ENCODE data around the gene HYAL2. TPM values are rescaled to one million over a fixed set of nuclear protein-coding genes. Genes with fewer than 3 reads are reported as not detected.

The HYAL2 gene
- total and polyA plus RNA-seq, 9 of the 15 experiments (the other 6 are each of a cell fraction or from before 2014, with no cell fraction given) = 0.36 to 22.7 (median 11.4) TPM; not detected in 1

GRCh38 chr3:50333744-50334328 is 11.3 kb upstream of the HYAL2 start (continued):
- no peak for TF ChIP-seq BRD9 (IDR thresholded peaks at IDR 0.05; ENCODE audit: low read depth, partially characterized antibody)
- TF ChIP-seq CREB3 (tag; conservative IDR thresholded peaks at IDR 0.05; ENCODE audit: low read depth) = no peak

- no peak overlapping the region for H3K4me2 ChIP-seq (ENCODE audit: insufficient read depth, low read length)
- in situ Hi-C loops (cut with MboI) (no loop called here), intact Hi-C loops (cut with micrococcal nuclease) (no loop called here)
- H3K27me3 ChIP-seq (ENCODE audit: control insufficient read depth in 2 of 2, insufficient read depth in 2 of 2, low read length in 2 of 2) = no peaks in the 10 kb centered on the region
- no peak overlapping the region for H3K4me3 ChIP-seq
- H3K9me3 ChIP-seq (replicated peaks; ENCODE audit: control insufficient read depth, insufficient read depth, low read depth, low read length) = no peaks in the 10 kb centered on the region
- FAIRE-seq = no peak
- no TSS peak for BruUV-seq (replicated peaks)
- WGBS (ENCODE audit: insufficient coverage, low coverage, missing lambda C conversion rate) = 98% methylated on average over 12 of the region's 19 CpGs
- H3K9ac ChIP-seq (ENCODE audit: insufficient read depth in 1 of 2, low read depth in 2 of 2, low read length in 2 of 2) = peak overlapping the region in 1 of 2 experiments; percentile 48; a peak in 2 of 4 replicates
- no peak for DNase-seq (ENCODE audit: extremely low read depth in 1 of 4, low spot score in 3 of 4)
- H2AFZ ChIP-seq (ENCODE audit: low read depth, low read length) = no peak overlapping the region
- TF ChIP-seq ID3 (CRISPR knock-in tag; IDR thresholded peaks at IDR 0.05) = no peak
- no peak for TF ChIP-seq ID3 (tag; IDR thresholded peaks at IDR 0.05)
- TF ChIP-seq CHAMP1 (IDR thresholded peaks at IDR 0.05) = no peak
- no peak for TF ChIP-seq NFIX (CRISPR knock-in tag; IDR thresholded peaks at IDR 0.05; ENCODE audit: low read depth)
- peak; percentile 35 for TF ChIP-seq RBFOX2 (IDR thresholded peaks at IDR 0.05; ENCODE audit: low read depth, low read length)
- TF ChIP-seq BHLHE40 (IDR thresholded peaks at IDR 0.05; ENCODE audit: low read length) = no peak
- 0 out of 2 replicates have a peak, but pooled peaks have one; percentile 44 for TF ChIP-seq POLR2G (IDR thresholded peaks at IDR 0.05; ENCODE audit: low read depth, low read length)
- no peak for ATAC-seq
- H4K20me1 ChIP-seq (replicated peaks; ENCODE audit: control insufficient read depth, insufficient read depth, low read length) = peaks cover 18% of the 10 kb centered on the region
- peaks cover 71% of the 10 kb centered on the region; the same call in 2 of the 3 replicates for H3K36me3 ChIP-seq (ENCODE audit: control insufficient read depth, insufficient read depth, low read length)
- H3K4me1 ChIP-seq (replicated peaks in 1 of 2; ENCODE audit: control insufficient read depth in 2 of 2, insufficient read depth in 2 of 2, low read length in 2 of 2) = peaks cover 17 to 26% of the 10 kb centered on the region in 2 experiments; a peak in 4 of 5 replicates
- ChIA-PET POLR2A (interaction anchor here (1.1 kb wide), 1 partner anchor 23 kb away, joined by 5 read pairs; no protein-coding TSS in a partner anchor), CTCF (ENCODE audit: low intra/inter-chr PET ratio) (no interaction called here)
- peaks cover 4% of the 10 kb centered on the region for H3K9me1 ChIP-seq (ENCODE audit: control insufficient read depth, insufficient read depth, low read length)
- H3K79me2 ChIP-seq (ENCODE audit: control insufficient read depth, insufficient read depth, low read length) = peaks cover 57% of the 10 kb centered on the region
- H3K27ac ChIP-seq (ENCODE audit: extremely low read depth, low read depth, low read length) = no peak overlapping the region
Observed at GRCh38 chr3:50331364-50331907, 8.9 kb upstream of the HYAL2 start.
